Measurements from ENCODE around the gene FARSA.
A peak's percentile ranks its signal among the peaks of the same experiment; 100 is the strongest.
"Not testable (repeated sequence)": the region's sequence is repeated elsewhere in the genome, so short reads cannot be mapped to it uniquely, and the experiment has no call there.

FARSA gene

DNA sequence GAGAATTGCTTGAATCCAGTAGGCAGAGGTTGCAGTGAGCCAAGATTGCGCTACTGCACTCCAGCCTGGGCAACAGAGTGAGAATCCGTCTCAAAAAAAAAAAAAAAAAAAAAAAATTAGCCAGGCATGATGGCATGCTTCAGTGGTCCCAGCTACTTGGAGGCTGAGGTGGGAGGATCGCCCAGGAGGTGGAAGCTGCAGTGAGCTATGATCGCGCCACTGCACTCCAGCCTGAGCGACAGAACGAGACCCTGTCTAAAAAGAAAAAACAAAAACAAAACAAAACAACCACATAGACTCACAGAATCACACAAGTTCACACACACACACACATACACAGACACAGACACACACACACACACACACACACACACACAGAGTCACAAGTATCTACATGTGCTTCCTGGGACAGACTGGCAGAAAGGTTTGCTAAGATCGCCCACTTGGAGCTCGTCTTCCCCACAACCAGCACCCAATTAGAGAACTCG is 43.2 kb downstream of the FARSA start:
- not testable (repeated sequence) for DNase-seq (ENCODE audit: low spot score)

DNA sequence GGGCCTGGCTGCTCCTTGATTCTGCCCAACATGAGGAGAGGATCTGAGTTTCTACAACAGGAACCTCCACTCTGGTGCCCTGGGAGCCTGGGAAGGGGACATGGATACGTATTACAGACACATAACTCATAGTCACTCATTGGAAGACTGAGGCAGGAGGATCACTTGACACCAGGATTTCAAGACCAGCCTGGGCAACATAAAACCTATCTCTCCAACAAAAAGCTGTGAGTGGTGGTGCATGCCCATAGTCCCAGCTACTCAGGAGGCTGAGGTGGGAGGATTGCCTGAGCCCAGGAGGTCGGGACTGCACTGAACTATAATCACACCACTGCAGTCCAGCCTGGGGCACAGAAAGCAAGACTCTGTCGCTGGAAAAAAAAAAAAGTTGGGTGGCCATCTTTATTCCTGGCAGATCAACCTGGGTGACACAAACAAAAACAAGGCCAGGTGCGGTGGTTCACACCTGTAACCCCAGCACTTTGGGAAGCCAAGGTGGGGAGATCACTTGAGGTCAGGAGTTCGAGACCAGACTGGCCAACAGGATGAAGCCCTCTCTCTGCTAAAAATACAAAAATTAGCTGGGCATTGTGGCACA is 45.4 kb downstream of the FARSA start:
- no peak for DNase-seq (ENCODE audit: low spot score)

DNA sequence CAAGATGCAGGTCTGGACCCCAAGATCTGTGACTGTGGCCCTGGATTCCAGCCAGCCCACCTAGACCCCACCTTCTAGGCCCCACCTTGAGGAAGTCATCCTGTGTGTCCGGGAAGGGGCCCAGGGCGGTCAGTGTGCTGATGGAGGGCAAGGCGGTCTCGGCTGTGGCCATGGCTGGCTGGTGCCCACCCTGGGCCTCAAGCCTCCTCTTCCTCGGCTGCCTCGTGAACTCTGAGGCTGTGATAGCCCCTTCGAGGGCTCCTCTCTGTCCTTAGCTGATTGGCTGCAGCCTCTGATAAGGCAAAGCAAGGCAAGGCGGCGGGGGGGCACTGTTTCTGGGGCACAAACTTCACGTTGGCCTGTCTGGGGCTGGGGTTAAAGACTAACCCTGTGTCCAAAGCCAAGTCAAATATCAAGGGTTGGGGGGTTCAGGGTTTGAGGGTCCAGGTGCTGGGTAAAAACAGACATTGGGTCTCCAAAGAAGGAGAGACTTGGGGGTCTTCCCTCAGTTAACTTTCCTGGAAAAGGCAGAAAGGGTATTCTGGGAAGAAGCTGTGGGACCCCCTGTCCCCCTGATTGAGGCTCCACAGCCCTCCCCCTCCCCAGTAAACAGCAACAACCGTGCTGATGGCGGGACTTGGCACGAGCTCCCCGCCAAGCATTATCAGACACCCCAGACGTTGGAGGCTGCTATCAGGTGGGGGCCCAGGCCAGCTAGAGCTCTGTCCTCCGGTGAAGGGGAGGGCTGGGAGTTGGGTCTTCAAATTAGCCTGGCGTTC is 46.4 kb downstream of the FARSA start, which contains the start of gene KLF1:
Gene KLF1 (minus strand): TSS at position 233 of the 779 bp plus-strand sequence. CDS start 61 bp downstream, at position 172.
- DNase-seq (ENCODE audit: low spot score): no peak

DNA sequence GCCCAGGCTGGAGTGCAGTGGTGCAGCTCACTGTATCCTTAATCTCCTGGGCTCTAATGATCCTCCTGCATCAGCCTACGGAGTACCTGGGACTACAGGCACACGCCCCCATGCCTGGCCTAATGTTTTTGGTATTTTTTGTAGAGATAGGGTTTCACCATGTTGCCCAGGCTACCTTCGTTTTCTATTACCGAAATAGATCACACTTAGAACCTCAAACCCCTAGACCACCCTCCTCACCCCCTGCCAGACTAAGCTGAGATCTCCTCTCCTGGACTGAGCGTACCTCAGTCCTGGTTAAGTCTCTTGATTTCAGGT is 46.9 kb downstream of the FARSA start:
- no peak for DNase-seq (ENCODE audit: low spot score)

DNA sequence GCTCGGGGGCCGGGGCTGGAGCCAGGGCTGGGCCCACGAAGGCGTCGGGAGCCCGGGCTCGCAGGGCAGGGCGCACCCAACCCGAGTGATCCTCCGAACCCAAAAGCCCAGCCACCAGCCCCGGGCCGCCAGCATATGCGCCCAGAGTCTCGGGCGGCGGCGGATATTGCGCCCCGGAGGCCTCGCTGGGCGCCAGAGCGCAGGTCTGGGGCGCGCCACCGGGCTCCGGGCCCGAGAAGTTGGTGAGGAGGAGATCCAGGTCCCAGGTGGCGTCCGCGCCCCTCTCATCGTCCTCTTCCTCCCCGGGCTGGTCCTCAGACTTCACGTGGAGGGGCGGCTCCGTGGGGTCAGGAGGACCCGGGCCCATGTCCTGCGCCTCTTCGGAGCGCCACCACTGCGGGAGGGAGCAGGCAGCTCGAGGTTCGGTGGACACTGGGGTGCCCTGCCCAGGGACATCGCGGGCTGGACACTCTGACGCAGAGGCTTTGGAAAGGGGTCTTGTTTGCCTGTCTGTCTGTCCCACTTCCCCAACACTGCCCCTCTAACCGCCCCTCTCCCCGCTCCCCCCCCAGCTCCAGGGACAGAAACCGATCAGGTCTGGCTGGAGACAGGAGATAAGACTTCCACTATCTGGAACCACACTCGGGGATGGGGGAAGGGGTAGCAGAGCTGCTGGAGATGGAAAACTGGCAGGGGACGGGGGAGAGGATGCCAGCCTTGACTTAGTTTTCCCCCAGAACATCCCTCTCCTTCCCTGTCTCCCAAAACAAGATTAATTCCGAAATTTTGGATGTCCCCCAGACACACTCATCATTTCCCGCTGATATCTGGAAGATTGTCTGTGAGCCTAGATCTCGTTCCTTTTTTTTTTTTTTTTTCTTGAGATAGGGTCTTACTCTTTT is 47.5 kb downstream of the FARSA start:
- DNase-seq (ENCODE audit: low spot score): no peak

DNA sequence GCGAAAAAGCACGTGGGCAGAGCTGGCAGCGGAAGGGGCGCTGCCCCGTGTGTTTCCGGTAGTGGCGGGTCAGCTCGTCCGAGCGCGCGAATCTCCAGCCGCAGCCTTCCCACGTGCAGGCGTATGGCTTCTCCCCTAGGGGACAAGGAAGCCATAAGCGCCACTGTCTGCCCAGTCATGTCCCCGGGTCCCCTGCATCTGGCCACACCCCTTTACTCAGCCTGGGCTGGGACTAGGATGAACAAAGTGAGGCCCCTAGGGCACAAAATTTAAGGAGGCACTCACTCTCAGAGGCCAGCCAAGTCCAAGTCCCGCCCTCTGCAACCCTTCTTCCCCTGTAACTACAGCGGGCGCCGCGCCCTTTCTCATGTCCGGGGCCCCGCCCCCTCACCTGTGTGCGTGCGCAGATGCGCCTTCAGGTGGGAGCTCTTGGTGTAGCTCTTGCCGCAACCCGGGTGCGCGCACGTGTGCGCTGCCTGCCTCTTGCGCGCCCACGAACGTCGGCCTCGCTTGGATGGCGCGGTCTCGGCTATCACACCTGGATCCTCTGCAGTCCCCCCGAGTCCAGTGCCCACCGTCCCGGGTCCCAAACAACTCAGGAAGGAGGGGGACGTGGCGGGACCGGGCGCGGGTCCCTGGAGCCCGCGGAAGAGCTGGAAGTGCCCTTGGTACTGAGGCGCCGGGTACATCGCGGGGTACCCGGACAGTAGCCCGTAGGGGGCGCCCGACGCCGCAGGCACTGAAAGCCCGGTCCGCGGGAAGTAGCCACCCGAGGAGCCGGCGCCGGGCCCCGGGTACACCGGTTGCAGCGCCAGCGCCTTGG is 48.4 kb downstream of the FARSA start:
- peak; percentile 92 for DNase-seq (ENCODE audit: low spot score)

DNA sequence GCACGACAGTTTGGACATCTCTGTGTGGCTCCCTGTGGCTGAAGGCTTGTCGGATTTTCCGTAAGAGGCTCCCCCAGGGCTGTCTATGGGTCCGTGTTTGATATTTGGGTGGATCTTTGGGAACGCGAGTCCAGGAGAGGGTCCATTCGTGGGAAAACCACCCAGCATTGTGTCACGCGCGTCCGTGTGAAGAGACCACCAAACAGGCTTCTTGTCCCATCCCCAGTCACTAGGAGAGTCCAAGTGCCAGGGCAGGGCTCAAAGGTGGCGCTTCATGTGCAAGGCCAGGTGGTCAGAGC is 48.9 kb downstream of the FARSA start:
- DNase-seq (ENCODE audit: low spot score): no peak

DNA sequence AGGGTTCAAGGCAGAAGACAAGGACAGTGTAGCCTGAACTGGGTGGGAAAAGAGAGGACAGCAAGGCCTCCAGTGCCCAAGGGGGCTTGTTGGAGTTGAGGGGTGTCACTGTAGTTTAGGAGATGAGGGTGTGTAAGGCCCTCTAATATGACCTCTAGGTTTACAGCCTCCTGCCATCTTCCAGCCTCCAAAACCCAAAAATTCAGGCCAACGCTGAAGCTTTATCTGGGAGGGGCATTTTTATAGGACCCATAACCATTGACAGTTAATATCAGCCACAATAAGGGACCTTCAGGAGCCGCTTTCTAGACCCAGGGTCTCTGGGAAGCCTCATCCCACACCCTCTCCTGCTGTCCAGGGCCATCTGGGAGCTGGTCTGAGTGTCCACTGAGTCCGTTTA is 49.3 kb downstream of the FARSA start:
- no peak for DNase-seq (ENCODE audit: low spot score)

DNA sequence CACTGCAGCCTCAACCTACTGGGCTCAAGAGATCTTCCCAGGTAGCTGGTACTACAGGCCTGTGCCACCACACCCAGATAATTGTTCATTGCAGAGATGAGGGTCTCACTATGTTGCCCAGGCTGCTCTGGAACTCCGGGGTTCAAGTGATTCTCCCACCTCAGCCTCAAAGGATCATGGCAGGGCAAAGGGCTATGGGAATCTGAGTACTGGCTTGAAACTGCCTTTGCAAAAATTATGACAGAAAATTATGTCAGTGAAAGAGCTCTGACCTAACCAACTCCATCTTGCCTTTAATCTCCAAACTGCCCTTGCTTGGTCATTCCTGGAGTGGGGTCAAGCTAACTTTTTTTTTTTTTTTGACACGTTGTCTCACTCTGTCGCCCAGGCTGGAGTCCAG is 50.9 kb downstream of the FARSA start:
- no peak for DNase-seq (ENCODE audit: low spot score)

DNA sequence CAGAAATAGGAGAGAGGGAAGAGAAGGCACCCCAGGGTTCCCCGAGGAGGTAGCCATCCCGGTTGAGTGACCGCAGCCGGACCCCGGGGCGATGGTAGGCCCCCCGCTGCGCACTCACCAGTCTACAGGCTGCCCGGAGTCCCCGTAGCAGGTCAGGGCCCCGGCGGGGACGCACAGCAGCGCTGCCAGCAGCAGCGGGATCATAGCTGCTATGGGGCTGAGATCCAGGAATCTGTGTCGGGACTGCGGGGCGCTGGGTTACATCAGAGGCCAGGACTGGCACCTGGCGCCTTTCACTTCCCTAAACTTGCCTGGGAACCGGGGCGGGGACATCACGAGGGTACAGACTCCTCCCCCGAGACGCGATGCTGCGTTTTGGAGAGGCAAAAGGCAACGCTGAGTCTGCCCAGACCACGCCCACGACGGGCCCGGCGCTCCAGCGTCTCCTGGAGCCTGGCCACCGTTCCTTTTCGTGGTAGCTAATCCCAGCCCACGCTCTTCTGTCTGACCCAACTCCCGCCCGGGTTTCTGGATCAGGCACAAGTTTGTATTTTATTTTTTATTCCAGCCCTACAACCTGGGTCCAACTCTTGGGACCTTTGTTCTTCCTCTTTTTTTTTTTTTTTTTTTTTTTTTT is 52.2 kb downstream of the FARSA start, which contains the start of gene DNASE2:
Gene DNASE2 (minus strand): TSS at position 278 of the 637 bp plus-strand sequence. CDS start 74 bp downstream, at position 204.
- DNase-seq (ENCODE audit: low spot score): peak; percentile 91

DNA sequence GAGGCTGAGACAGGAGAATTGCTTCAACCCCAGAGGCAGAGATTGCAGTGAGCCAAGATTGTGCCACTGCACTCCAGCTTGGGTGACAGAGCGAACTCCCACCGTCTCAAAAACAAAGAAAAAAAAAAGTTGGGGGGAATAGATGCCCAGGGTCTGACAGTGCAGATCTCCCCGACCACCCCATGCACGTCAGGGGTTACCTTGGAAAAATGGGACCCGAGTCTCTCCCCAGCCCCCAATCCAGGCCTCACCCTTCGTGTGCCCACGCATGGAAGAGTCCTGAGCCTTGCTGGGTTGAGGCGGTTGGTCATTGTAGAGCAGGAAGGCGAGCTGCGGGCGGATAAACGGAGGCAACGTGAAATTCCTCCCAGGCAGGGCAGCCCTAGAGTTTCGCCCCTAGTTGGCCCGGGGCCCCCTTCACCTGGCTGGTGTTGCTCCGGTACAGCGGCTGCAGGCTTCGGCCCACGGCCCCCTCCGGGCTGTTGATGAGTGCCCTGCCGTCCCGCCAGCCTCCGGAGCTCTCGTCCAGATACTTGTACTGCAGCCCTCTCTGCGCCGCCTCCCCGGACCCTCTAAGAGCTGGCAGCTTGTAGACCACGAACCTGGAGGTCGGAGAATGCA is 52.9 kb downstream of the FARSA start:
- no peak for DNase-seq (ENCODE audit: low spot score)

DNA sequence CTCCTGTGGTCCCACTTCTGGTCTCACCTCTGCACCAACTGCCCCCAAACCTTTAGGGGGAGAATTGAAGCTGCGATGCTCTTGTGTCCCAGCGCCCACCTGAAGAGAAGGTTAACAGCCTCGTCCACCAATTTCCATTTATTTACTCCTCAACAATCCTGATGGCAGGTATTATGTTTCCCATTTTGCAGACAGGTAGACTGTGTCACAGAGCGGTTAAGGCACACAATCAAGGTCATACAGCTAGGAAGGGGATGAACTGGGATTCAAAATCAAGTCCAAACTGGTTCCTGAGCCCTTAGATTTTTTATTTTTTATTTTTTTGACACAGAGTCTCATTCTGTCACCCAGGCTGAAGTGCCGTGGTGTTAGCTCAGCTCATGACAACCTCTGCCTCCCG is 58.4 kb downstream of the FARSA start:
- no peak for DNase-seq (ENCODE audit: low spot score)

DNA sequence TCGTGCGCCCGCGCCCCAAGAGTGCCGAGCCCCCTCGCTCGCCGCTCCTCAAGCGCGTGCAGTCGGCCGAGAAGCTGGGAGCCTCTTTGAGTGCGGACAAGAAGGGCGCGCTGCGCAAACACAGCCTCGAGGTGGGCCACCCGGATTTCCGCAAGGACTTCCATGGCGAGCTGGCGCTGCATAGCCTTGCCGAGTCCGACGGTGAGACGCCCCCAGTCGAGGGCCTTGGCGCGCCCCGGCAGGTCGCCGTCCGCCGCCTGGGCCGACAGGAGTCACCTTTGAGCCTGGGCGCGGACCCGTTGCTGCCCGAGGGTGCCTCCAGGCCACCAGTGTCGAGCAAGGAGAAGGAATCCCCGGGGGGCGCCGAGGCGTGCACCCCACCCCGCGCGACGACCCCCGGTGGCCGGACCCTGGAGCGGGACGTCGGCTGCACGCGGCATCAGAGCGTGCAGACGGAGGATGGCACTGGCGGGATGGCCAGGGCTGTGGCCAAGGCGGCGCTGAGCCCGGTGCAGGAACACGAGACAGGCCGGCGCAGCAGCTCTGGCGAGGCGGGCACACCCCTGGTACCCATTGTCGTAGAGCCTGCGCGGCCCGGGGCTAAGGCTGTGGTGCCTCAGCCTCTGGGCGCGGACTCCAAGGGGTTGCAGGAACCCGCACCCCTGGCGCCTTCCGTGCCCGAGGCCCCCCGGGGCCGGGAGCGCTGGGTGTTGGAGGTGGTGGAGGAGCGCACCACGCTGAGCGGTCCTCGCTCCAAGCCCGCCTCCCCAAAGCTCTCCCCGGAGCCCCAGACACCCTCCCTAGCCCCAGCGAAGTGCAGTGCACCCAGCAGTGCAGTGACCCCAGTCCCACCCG is 59.4 kb downstream of the FARSA start:
- no peak for DNase-seq (ENCODE audit: low spot score)

DNA sequence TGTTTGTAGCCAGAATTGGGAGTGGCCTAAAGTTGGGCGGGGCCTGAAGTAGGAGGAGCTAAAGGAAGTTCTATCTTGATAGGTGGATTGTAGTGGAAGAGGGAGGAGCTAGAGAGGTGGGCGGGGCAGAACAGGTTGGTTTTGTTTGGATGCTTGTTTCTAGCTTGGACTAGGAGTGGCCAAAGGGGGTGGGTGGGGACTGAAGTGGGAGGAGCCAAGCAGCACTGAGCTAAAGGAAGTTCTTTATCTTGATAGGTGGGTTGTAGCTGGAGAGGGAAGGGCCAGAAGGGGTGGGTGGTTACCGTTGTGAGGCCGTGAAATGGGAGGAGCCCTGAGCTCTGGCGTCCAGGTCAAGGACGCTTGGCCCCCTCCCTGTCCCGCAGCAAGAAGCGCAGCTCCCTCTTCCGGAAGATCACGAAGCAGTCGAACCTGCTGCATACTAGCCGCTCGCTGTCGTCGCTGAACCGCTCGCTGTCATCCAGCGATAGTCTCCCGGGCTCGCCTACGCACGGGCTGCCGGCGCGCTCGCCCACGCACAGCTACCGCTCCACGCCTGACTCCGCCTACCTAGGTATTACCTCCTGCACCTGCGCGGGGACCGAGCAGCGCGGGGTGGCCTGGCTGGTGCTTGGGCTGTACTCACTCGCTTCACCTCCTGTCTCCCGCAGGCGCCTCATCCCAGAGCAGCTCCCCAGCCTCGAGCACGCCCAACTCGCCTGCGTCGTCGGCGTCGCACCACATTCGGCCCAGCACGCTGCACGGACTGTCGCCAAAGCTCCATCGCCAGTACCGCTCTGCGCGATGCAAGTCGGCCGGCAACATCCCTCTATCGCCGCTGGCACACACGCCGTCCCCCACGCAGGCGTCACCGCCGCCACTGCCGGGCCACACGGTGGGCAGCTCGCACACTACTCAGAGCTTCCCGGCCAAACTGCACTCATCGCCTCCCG is 60.3 kb downstream of the FARSA start:
- DNase-seq (ENCODE audit: low spot score): peak; percentile 9

Data from CD4-positive, alpha-beta T cell treated with Interleukin-6 at 100 ng/mL for 8 hours (primary cell).